CD14-positive monocyte (primary cell): ENCODE data around the gene TMEM203. TPM values are rescaled to one million over a fixed set of nuclear protein-coding genes. Genes with fewer than 3 reads are reported as not detected.

Source experiments
- DNase-seq, 3 donors: peaks; one replicate each; pipeline ENCODE4 v3.0.0-alpha.2; 2011 to 2022
- H2AFZ ChIP-seq: 2 replicates; pipeline ENCODE4 v1.6.0; 2012; ENCODE audit warnings: mild to moderate bottlenecking, low read depth, low read length, inconsistent platforms; ENCODE audit not compliant: insufficient read depth, poor library complexity, severe bottlenecking
- H3K27ac ChIP-seq, 2 donors: 1 replicate in 1 of 2; 2 replicates in 1 of 2; pipeline ENCODE4 v1.5.1; 2012 to 2013; ENCODE audit warnings: low read length in 2 of 2, control low read depth in 1 of 2, inconsistent platforms in 1 of 2, low read depth in 1 of 2, mild to moderate bottlenecking in 1 of 2
- H3K27me3 ChIP-seq, 2 donors: one replicate each; pipeline versions ENCODE4 v1.6.0 to v1.6.1; 2011 to 2013; ENCODE audit warnings: low read length in 2 of 2; ENCODE audit not compliant: control insufficient read depth in 2 of 2, insufficient read depth in 2 of 2
- H3K36me3 ChIP-seq, 2 donors: replicated peaks in 1 of 2; 1 replicate in 1 of 2; 2 replicates in 1 of 2; pipeline versions ENCODE4 v1.5.1 to v1.6.1; 2012 to 2013; ENCODE audit warnings: low read length in 2 of 2, control low read depth in 1 of 2, inconsistent platforms in 1 of 2, mild to moderate bottlenecking in 1 of 2; ENCODE audit not compliant: insufficient read depth in 2 of 2, control insufficient read depth in 1 of 2
- H3K4me1 ChIP-seq, 2 donors: 1 replicate in 1 of 2; 2 replicates in 1 of 2; pipeline versions ENCODE4 v1.5.1 to v1.6.1; 2012 to 2013; ENCODE audit warnings: low read length in 2 of 2, control low read depth in 1 of 2, inconsistent platforms in 1 of 2, mild to moderate bottlenecking in 1 of 2, moderate library complexity in 1 of 2; ENCODE audit not compliant: insufficient read depth in 2 of 2, control insufficient read depth in 1 of 2
- H3K4me2 ChIP-seq: replicated peaks from 2 replicates; pipeline ENCODE3; 2012; ENCODE audit warnings: low read length, moderate library complexity, mild to moderate bottlenecking; ENCODE audit not compliant: poor library complexity, severe bottlenecking; ENCODE audit errors: extremely low read depth
- H3K4me3 ChIP-seq, 3 experiments: fragments of 200-600 bp in 1 of 3; sonication (generic) in 1 of 3; replicated peaks in 1 of 3; 1 replicate in 2 of 3; 2 replicates in 1 of 3; pipeline ENCODE4 v1.5.1; 2011 to 2013; ENCODE audit warnings: low read length in 3 of 3, mild to moderate bottlenecking in 3 of 3, control low read depth in 2 of 3, low read depth in 2 of 3, inconsistent platforms in 1 of 3, moderate library complexity in 1 of 3
- H3K79me2 ChIP-seq: 2 replicates; pipeline ENCODE4 v1.6.0; 2012; ENCODE audit warnings: mild to moderate bottlenecking, control low read depth, inconsistent platforms, low read length, moderate library complexity; ENCODE audit not compliant: insufficient read depth
- H3K9ac ChIP-seq: 2 replicates; pipeline ENCODE4 v1.6.0; 2017; ENCODE audit warnings: low read length, mild to moderate bottlenecking; ENCODE audit not compliant: insufficient read depth, poor library complexity, severe bottlenecking
- H3K9me3 ChIP-seq, 2 donors: replicated peaks in 1 of 2; 1 replicate in 1 of 2; 2 replicates in 1 of 2; pipeline versions ENCODE4 v1.5.1 to v1.6.1; 2012 to 2013; ENCODE audit warnings: low read length in 2 of 2, control low read depth in 1 of 2; ENCODE audit not compliant: control insufficient read depth in 1 of 2, insufficient read depth in 1 of 2
- H4K20me1 ChIP-seq: 2 replicates; pipeline ENCODE4 v1.6.0; 2012; ENCODE audit warnings: mild to moderate bottlenecking, low read length, control low read depth, moderate library complexity; ENCODE audit not compliant: insufficient read depth
- H3K27ac Mint-ChIP-seq, 7 donors: one replicate each; pipeline ENCODE4 v1.8.0; 2020; ENCODE audit warnings: mild to moderate bottlenecking in 7 of 7, mixed read lengths in 7 of 7, moderate library complexity in 6 of 7, inconsistent platforms in 2 of 7
- H3K27me3 Mint-ChIP-seq, 3 donors: one replicate each; pipeline ENCODE4 v1.8.0; 2021 to 2022; ENCODE audit warnings: low read depth in 3 of 3, mild to moderate bottlenecking in 3 of 3, mixed read lengths in 3 of 3, moderate library complexity in 3 of 3, inconsistent platforms in 1 of 3
- H3K36me3 Mint-ChIP-seq, 2 donors: one replicate each; pipeline ENCODE4 v1.8.0; 2020; ENCODE audit warnings: mixed read lengths in 2 of 2, inconsistent platforms in 1 of 2, mild to moderate bottlenecking in 1 of 2
- H3K4me1 Mint-ChIP-seq: one replicate; pipeline ENCODE4 v1.8.0; 2020; ENCODE audit warnings: mild to moderate bottlenecking, mixed read lengths
- H3K4me3 Mint-ChIP-seq, 2 donors: one replicate each; pipeline ENCODE4 v1.8.0; 2020; ENCODE audit warnings: mild to moderate bottlenecking in 2 of 2, mixed read lengths in 2 of 2, moderate library complexity in 1 of 2
- H3K9me3 Mint-ChIP-seq, 7 donors: one replicate each; pipeline ENCODE4 v1.8.0; 2020 to 2022; ENCODE audit warnings: mixed read lengths in 7 of 7, mild to moderate bottlenecking in 6 of 7, moderate library complexity in 6 of 7, inconsistent platforms in 2 of 7
- CTCF ChIP-seq: fragments of 200-600 bp; IDR thresholded peaks from one replicate; pipeline ENCODE4 v1.8.0; 2022; ENCODE audit warnings: antibody characterized with exemption, mild to moderate bottlenecking
- WGBS: methylation state at CpG from one replicate; pipeline ENCODE4 v1.1.5; 2013; ENCODE audit warnings: missing lambda C conversion rate; ENCODE audit not compliant: insufficient coverage; 5-methylcytosine and 5-hydroxymethylcytosine counted together
- intact Hi-C, 2 donors: fragments of 100-400 bp; cut with micrococcal nuclease; formaldehyde crosslinking; loops; one replicate each; pipeline versions ENCODE4 v1.15.0 to v1.15.1; 2023
- polyA minus RNA-seq: library from RNA; depleted of rRNA, polyadenylated mRNA; stranded (reverse); fragments of >200 nt; gene quantifications from 2 replicates; pipeline ENCODE4 v1.2.3, GENCODE V29; 2012
- polyA plus RNA-seq, 3 donors: library from polyadenylated mRNA; depleted of rRNA in 1 of 3; unstranded in 2 of 3; stranded (reverse) in 1 of 3; fragments of 300-500 nt in 2 of 3; fragments of >200 nt in 1 of 3; fragmentation: Illumina TruSeq in 2 of 3; gene quantifications; 1 replicate in 2 of 3; 2 replicates in 1 of 3; pipeline ENCODE4 v1.2.3, GENCODE V29; 2012 to 2021
- total RNA-seq, 12 experiments: library from RNA in 1 of 12; stranded (reverse) in 1 of 12; fragments of 120-200 nt in 1 of 12; gene quantifications; one replicate each; pipeline ENCODE4 v1.2.4 and lab custom pipeline; 2013 to 2026; ENCODE audit warnings: mixed read lengths in 6 of 12, inconsistent platforms in 1 of 12

TMEM203 gene
- total RNA-seq (2013), result 26.9 TPM
- polyA plus RNA-seq (10 to 100 TPM; 13.1 to 88.1 (median 76.1) TPM), polyA minus RNA-seq (18.8 and 31.8 TPM in 2 replicates), total RNA-seq (lab: John Stamatoyannopoulos, UW) (3.5 to 10.1 (median 4.7) reads per million in 11 experiments)

GRCh38 chr9:137205126-137206069 lies at the start of gene TMEM203, which contains the start of gene NDOR1:
TMEM203 (minus strand) TSS chr9:137205648; CDS start chr9:137205414, 234 bp downstream.
NDOR1 (plus strand) TSS chr9:137205700; CDS start chr9:137205778, 78 bp downstream.
- Histone ChIP-seq H3K27ac (peak within 1 kb of the TSS; percentile 73 to 92), H3K9me3 (no peaks in the 10 kb centered on the region), H3K4me3 (peak within 1 kb of the TSS; percentile 77 to 91 (median 84)), H3K36me3 (peaks cover 4 to 24% of the 10 kb centered on the region in 2 donors), H4K20me1 (peaks cover 7% of the 10 kb centered on the region), H3K27me3 (no peaks in the 10 kb centered on the region), H2AFZ (peak within 1 kb of the TSS; percentile 86), H3K4me1 (peaks cover 35 to 50% of the 10 kb centered on the region in 2 donors), H3K9ac (peak within 1 kb of the TSS; percentile 92), H3K79me2 (peaks cover 56% of the 10 kb centered on the region), H3K4me2 (peak within 1 kb of the TSS; percentile 89)
- DNase-seq, result peak; percentile 85 to 87 (median 86)
- Mint-ChIP-seq H3K36me3 (peaks cover 16 to 30% of the 10 kb centered on the region in 2 donors), H3K4me1 (peaks cover 46% of the 10 kb centered on the region), H3K27ac (peak within 1 kb of the TSS; percentile 91 to 96 (median 93)), H3K4me3 (peak within 1 kb of the TSS; percentile 92 to 96), H3K27me3 (peaks cover 0 to 3% (median 0%) of the 10 kb centered on the region in 3 donors), H3K9me3 (peaks cover 0 to 2% (median 0%) of the 10 kb centered on the region in 7 donors)
- under 1% methylated on average over 98 of the region's 98 CpGs for WGBS
- TF ChIP-seq CTCF, result no peak
- intact Hi-C loops, result loop anchor here (1.0 to 2.0 kb wide), 2 partner anchors 17 to 18 kb away; partner anchors contain the start of genes ANAPC2 (in 1 of the 2) and SSNA1 (in 1 of the 2)
